ENCODE measurements around the gene SMOC2. TPM values are rescaled to one million over a fixed set of nuclear protein-coding genes. Genes with fewer than 3 reads are reported as not detected.

SMOC2 gene
- total and polyA plus RNA-seq, 2 of the 4 experiments (the other 2 are of a cell fraction): not detected

DNA sequence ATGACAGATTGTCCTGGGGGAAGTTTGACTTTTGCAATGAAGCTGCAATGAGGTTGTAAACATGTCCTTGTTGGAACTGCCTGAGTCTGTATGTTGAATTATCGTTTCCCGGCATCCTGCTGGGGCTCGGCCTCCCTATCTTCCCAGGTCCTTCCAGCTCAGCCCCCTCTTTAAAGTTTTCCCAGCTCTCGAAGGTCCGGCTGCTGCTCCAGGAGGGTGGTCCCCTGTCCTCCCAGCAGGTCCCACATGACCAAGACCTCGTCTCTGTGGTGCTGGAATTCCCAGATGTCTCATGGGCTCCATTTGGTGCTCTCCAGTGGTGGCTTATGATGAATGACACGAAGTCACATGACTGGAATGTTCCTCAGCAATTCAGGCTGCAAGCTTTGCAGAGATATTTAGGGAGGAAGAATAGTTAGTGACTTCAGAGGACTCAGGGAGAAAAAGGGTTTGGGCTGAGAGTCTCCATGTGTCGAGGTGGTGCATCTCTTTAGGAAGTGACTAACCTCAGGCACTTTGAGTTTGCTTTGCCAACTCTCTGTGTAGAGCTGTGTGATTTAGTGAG, 21.4 kb downstream of the SMOC2 start:
- 23% methylated on average over 5 of the region's 8 CpGs; no CpG with 5 or more reads in 1 of the 2 experiments for WGBS, 2 experiments (ENCODE audit: extremely low coverage in 2 of 2, insufficient read length in 1 of 2)
- intact Hi-C loops (cut with micrococcal nuclease): no loop called here
- no peak overlapping the region for H3K4me3 ChIP-seq (ENCODE audit: insufficient read depth, low read depth, low read length)
- no peak overlapping the region for H3K56ac ChIP-seq (ENCODE audit: extremely low read depth, insufficient read depth, low read length)
- no TSS peak for BruUV-seq (replicated peaks)
- H3K9ac ChIP-seq (ENCODE audit: low read depth, low read length): no peak overlapping the region
- TF ChIP-seq MAFK (IDR thresholded peaks at IDR 0.05; ENCODE audit: low read depth, low read length): no peak
- no peak for TF ChIP-seq POLR2A (IDR thresholded peaks at IDR 0.05; ENCODE audit: low read depth, low read length)
- no peak for TF ChIP-seq NFE2L2 (IDR thresholded peaks at IDR 0.05; ENCODE audit: low read depth, low read length)
- TF ChIP-seq MXI1 (IDR thresholded peaks at IDR 0.05; ENCODE audit: borderline replicate concordance, low read depth, low read length): no peak
- no peak for TF ChIP-seq MAZ (IDR thresholded peaks at IDR 0.05; ENCODE audit: borderline replicate concordance, low read depth, low read length)
- no peak for TF ChIP-seq RAD21 (IDR thresholded peaks at IDR 0.05; ENCODE audit: low read length)
- TF ChIP-seq CEBPB (IDR thresholded peaks at IDR 0.05; ENCODE audit: low read depth, low read length): no peak
- TF ChIP-seq, protein P1, sequence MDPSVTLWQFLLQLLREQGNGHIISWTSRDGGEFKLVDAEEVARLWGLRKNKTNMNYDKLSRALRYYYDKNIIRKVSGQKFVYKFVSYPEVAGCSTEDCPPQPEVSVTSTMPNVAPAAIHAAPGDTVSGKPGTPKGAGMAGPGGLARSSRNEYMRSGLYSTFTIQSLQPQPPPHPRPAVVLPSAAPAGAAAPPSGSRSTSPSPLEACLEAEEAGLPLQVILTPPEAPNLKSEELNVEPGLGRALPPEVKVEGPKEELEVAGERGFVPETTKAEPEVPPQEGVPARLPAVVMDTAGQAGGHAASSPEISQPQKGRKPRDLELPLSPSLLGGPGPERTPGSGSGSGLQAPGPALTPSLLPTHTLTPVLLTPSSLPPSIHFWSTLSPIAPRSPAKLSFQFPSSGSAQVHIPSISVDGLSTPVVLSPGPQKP (IDR thresholded peaks at IDR 0.05; ENCODE audit: borderline replicate concordance, low read depth, low read length): no peak
- no peak for TF ChIP-seq CHD1 (IDR thresholded peaks at IDR 0.05; ENCODE audit: low read depth, low read length)
- TF ChIP-seq RCOR1 (IDR thresholded peaks at IDR 0.05; ENCODE audit: insufficient replicate concordance, low read length): no peak
- TF ChIP-seq FOS (IDR thresholded peaks at IDR 0.05; ENCODE audit: low read depth, low read length): no peak
- TF ChIP-seq, protein P2, sequence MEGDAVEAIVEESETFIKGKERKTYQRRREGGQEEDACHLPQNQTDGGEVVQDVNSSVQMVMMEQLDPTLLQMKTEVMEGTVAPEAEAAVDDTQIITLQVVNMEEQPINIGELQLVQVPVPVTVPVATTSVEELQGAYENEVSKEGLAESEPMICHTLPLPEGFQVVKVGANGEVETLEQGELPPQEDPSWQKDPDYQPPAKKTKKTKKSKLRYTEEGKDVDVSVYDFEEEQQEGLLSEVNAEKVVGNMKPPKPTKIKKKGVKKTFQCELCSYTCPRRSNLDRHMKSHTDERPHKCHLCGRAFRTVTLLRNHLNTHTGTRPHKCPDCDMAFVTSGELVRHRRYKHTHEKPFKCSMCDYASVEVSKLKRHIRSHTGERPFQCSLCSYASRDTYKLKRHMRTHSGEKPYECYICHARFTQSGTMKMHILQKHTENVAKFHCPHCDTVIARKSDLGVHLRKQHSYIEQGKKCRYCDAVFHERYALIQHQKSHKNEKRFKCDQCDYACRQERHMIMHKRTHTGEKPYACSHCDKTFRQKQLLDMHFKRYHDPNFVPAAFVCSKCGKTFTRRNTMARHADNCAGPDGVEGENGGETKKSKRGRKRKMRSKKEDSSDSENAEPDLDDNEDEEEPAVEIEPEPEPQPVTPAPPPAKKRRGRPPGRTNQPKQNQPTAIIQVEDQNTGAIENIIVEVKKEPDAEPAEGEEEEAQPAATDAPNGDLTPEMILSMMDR (conservative IDR thresholded peaks at IDR 0.05; ENCODE audit: low read depth, low read length): no peak
- no peak for TF ChIP-seq BHLHE40 (IDR thresholded peaks at IDR 0.05; ENCODE audit: low read depth, low read length)
- TF ChIP-seq RFX5 (IDR thresholded peaks at IDR 0.05; ENCODE audit: low read depth, low read length): no peak
- TF ChIP-seq SMC3 (IDR thresholded peaks at IDR 0.05; ENCODE audit: low read depth, low read length): no peak
- TF ChIP-seq, protein P3, sequence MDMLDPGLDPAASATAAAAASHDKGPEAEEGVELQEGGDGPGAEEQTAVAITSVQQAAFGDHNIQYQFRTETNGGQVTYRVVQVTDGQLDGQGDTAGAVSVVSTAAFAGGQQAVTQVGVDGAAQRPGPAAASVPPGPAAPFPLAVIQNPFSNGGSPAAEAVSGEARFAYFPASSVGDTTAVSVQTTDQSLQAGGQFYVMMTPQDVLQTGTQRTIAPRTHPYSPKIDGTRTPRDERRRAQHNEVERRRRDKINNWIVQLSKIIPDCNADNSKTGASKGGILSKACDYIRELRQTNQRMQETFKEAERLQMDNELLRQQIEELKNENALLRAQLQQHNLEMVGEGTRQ (IDR thresholded peaks at IDR 0.05; ENCODE audit: low read depth, low read length): no peak
- ATAC-seq (ENCODE audit: low read depth): no peak
- no peak overlapping the region for H4K5ac ChIP-seq (ENCODE audit: low read depth, low read length)
- no peak overlapping the region for H3K23ac ChIP-seq (ENCODE audit: low read depth, low read length)
- H2AK5ac ChIP-seq (ENCODE audit: low read depth, low read length): no peak overlapping the region
- POLR2A ChIA-PET (ENCODE audit: unreplicated experiment): no interaction called here
- H2BK120ac ChIP-seq (ENCODE audit: low read depth, low read length): no peak overlapping the region
- no peak overlapping the region for H2BK20ac ChIP-seq (ENCODE audit: low read depth, low read length)
- in situ Hi-C loops (cut with MboI; ENCODE audit: low sequenced_read_pairs): no loop called here
- no peak overlapping the region for H4K8ac ChIP-seq (ENCODE audit: low read depth in 2 of 2, low read length in 2 of 2)
- H3K79me1 ChIP-seq (ENCODE audit: low read depth in 1 of 2, low read length in 2 of 2): no peaks in the 10 kb centered on the region
- no peak overlapping the region for H2BK15ac ChIP-seq (ENCODE audit: low read depth, low read length)
- no peak overlapping the region for H2AK9ac ChIP-seq (replicated peaks; ENCODE audit: low read depth, low read length, poor library complexity)
- H2BK5ac ChIP-seq (ENCODE audit: low read depth, low read length, poor library complexity, severe bottlenecking): no peak overlapping the region
- H4K20me1 ChIP-seq (ENCODE audit: insufficient read depth, low read length): no peaks in the 10 kb centered on the region
- no peaks in the 10 kb centered on the region for H3K36me3 ChIP-seq (ENCODE audit: control insufficient read depth, insufficient read depth, low read length)
- H3K27ac ChIP-seq (ENCODE audit: insufficient read depth, low read length): no peak overlapping the region
- H4K91ac ChIP-seq (ENCODE audit: insufficient read depth, low read depth, low read length): no peak overlapping the region
- H3K4me1 ChIP-seq (ENCODE audit: control insufficient read depth, insufficient read depth, low read length): no peaks in the 10 kb centered on the region
- no peaks in the 10 kb centered on the region for H3K27me3 ChIP-seq (ENCODE audit: control insufficient read depth, insufficient read depth, low read length)
- peaks cover 33% of the 10 kb centered on the region for H3K9me3 ChIP-seq (ENCODE audit: control insufficient read depth, insufficient read depth, low read length)
- H3K18ac ChIP-seq (ENCODE audit: low read depth, low read length): no peak overlapping the region
- dilution Hi-C loops (cut with HindIII; ENCODE audit: low sequenced_read_pairs, unreplicated experiment): no loop called here
- DNase-seq: no peak
- no peak overlapping the region for H2AFZ ChIP-seq (replicated peaks; ENCODE audit: low read length, poor library complexity)
- H3K9me1 ChIP-seq (ENCODE audit: insufficient read depth, low read length): no peaks in the 10 kb centered on the region
- CTCF ChIA-PET: no interaction called here
- no peak overlapping the region for H3K14ac ChIP-seq (replicated peaks; ENCODE audit: low read depth, low read length)
- no peak overlapping the region for H3K4me2 ChIP-seq (ENCODE audit: low read depth, low read length)
- no peak overlapping the region for H3K4ac ChIP-seq (ENCODE audit: low read depth, low read length)

All from IMR-90 (cell line).